ENCODE results near the gene EN1. TPM values are rescaled to one million over a fixed set of nuclear protein-coding genes. Genes with fewer than 3 reads are reported as not detected.

The EN1 gene
- total and polyA plus RNA-seq, 2 of the 4 experiments (the other 2 are of a cell fraction): not detected

DNA sequence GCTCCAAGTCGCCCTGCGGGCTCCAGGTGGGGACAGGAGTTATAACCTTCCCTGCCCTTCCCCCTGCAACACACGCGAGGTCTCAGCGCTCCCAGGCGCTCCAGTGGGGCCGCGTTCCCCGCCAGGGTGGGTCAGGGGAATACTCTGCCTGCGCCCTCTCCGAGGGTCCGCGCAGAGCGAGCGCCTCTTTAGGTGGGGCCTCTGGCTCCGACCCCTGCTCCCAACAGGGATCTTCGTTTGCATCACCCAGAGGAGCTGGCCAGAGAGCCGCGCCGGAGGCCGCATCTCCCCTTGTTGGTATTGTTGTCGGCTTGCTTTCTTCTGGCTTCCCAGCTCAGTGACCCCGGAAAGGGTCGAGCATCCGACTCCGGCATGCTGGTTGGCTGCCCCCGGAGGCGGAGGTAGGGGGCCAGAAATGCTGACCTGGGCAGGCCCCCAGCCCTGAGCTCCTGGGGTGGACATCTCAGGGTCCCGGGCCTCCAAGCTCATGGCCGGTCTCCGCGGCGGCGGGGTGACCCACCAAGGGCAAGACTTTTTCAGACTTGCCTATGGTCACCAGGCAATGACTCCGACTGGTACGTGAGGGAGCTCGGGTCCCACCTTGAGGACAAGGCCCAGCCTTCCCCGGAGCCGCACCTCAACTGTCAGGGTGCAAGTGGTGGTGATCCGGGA lies 11.2 kb upstream of the EN1 start:
- peaks cover 79% of the 10 kb centered on the region for H3K27me3 ChIP-seq (ENCODE audit: control insufficient read depth, insufficient read depth, low read length)
- CTCF ChIA-PET: no interaction called here
- intact Hi-C loops (cut with micrococcal nuclease): loop anchor here (5.0 kb wide), 2 partner anchors 191 to 656 kb away; no protein-coding TSS in a partner anchor

More for the DNA sequence above, 11.2 kb upstream of the EN1 start:
- H3K36me3 ChIP-seq (ENCODE audit: control insufficient read depth, insufficient read depth, low read length): no peaks in the 10 kb centered on the region
- H3K4me1 ChIP-seq (ENCODE audit: control insufficient read depth, insufficient read depth, low read length): no peaks in the 10 kb centered on the region
- no peaks in the 10 kb centered on the region for H4K20me1 ChIP-seq (ENCODE audit: insufficient read depth, low read length)
- H3K9me1 ChIP-seq (ENCODE audit: insufficient read depth, low read length): no peaks in the 10 kb centered on the region
- H4K91ac ChIP-seq (ENCODE audit: insufficient read depth, low read depth, low read length): no peak overlapping the region
- WGBS, 2 experiments (ENCODE audit: extremely low coverage in 2 of 2, insufficient read length in 1 of 2): 2% methylated on average over 12 of the region's 40 CpGs; no CpG with 5 or more reads in 1 of the 2 experiments
- no peak overlapping the region for H3K14ac ChIP-seq (replicated peaks; ENCODE audit: low read depth, low read length)
- no peak overlapping the region for H2AK5ac ChIP-seq (ENCODE audit: low read depth, low read length)
- no peak for TF ChIP-seq NFE2L2 (IDR thresholded peaks at IDR 0.05; ENCODE audit: low read depth, low read length)
- TF ChIP-seq MXI1 (IDR thresholded peaks at IDR 0.05; ENCODE audit: borderline replicate concordance, low read depth, low read length): no peak
- no peak for TF ChIP-seq CHD1 (IDR thresholded peaks at IDR 0.05; ENCODE audit: low read depth, low read length)
- no peak overlapping the region for H3K4me3 ChIP-seq (ENCODE audit: insufficient read depth, low read depth, low read length)
- H3K79me1 ChIP-seq (ENCODE audit: low read depth in 1 of 2, low read length in 2 of 2): no peaks in the 10 kb centered on the region
- no peak overlapping the region for H3K27ac ChIP-seq (ENCODE audit: insufficient read depth, low read length)
- no peak overlapping the region for H3K4me2 ChIP-seq (ENCODE audit: low read depth, low read length)
- H2AK9ac ChIP-seq (replicated peaks; ENCODE audit: low read depth, low read length, poor library complexity): no peak overlapping the region
- ATAC-seq (ENCODE audit: low read depth) (no peak), DNase-seq (no peak)
- in situ Hi-C loops (cut with MboI; ENCODE audit: low sequenced_read_pairs) (loop anchor here (5.0 to 25.0 kb wide), 2 partner anchors 636 to 821 kb away; no protein-coding TSS in a partner anchor), dilution Hi-C loops (cut with HindIII; ENCODE audit: low sequenced_read_pairs, unreplicated experiment) (no loop called here)
- BruUV-seq (replicated peaks): no TSS peak
- no peak overlapping the region for H3K18ac ChIP-seq (ENCODE audit: low read depth, low read length)
- H2BK15ac ChIP-seq (ENCODE audit: low read depth, low read length): no peak overlapping the region
- H2BK120ac ChIP-seq (ENCODE audit: low read depth, low read length): no peak overlapping the region
- no peak overlapping the region for H3K4ac ChIP-seq (ENCODE audit: low read depth, low read length)
- no peaks in the 10 kb centered on the region; the same call in 1 of the 2 replicates for H3K9me3 ChIP-seq (ENCODE audit: control insufficient read depth, insufficient read depth, low read length)
- H4K5ac ChIP-seq (ENCODE audit: low read depth, low read length): no peak overlapping the region
- H2BK5ac ChIP-seq (ENCODE audit: low read depth, low read length, poor library complexity, severe bottlenecking): no peak overlapping the region
- H3K9ac ChIP-seq (ENCODE audit: low read depth, low read length): no peak overlapping the region
- H3K23ac ChIP-seq (ENCODE audit: low read depth, low read length): no peak overlapping the region
- no peak overlapping the region for H3K56ac ChIP-seq (ENCODE audit: extremely low read depth, insufficient read depth, low read length)
- H2AFZ ChIP-seq (replicated peaks; ENCODE audit: low read length, poor library complexity): no peak overlapping the region
- no peak overlapping the region for H4K8ac ChIP-seq (ENCODE audit: low read depth in 2 of 2, low read length in 2 of 2)
- POLR2A ChIA-PET (ENCODE audit: unreplicated experiment): no interaction called here
- H2BK20ac ChIP-seq (ENCODE audit: low read depth, low read length): no peak overlapping the region

All from IMR-90 (cell line).